ENCODE results near the gene PLSCR3.
A peak's percentile ranks its signal among the peaks of the same experiment; 100 is the strongest.

PLSCR3 gene

DNA sequence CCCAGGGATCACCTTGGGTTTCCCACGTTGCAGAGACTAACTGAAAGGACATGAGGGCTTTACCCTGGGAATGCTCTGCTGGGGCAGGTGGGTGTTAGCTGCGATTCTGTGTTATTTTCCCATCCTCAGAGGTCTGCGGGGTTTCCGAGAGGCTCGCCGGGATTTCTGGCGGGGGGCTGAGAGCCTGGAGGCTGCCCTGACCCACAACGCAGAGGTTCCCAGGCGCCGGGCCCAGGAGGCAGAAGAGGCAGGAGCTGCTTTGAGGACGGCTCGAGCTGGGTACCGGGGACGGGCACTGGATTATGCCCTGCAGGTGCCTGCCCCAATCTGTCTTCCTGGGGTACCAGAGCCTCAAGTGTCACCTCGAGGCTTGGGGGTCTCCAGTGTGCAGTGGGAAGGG is 51.1 kb downstream of the PLSCR3 start:
- Histone ChIP-seq H3K27me3 (ENCODE audit: control insufficient read depth in 5 of 5, insufficient read depth in 4 of 5, low read length in 5 of 5) (peaks cover 0 to 10% (median 8%) of the 10 kb centered on the region in 5 donors), H3K9me3 (ENCODE audit: control insufficient read depth in 5 of 5, low read length in 5 of 5) (no peaks in the 10 kb centered on the region), H3K27ac (ENCODE audit: low read depth, low read length) (no peak overlapping the region), H3K4me3 (ENCODE audit: low read depth in 1 of 5, low read length in 5 of 5) (no peak overlapping the region), H3K36me3 (ENCODE audit: control insufficient read depth in 5 of 5, insufficient read depth in 5 of 5, low read length in 5 of 5) (no peaks in the 10 kb centered on the region), H3K9ac (ENCODE audit: low read length in 5 of 5) (peak overlapping the region in 1 of 5 donors; percentile 68), H3K4me1 (ENCODE audit: control insufficient read depth in 5 of 5, insufficient read depth in 5 of 5, low read length in 5 of 5) (peaks cover 0 to 4% (median 0%) of the 10 kb centered on the region in 5 donors)

DNA sequence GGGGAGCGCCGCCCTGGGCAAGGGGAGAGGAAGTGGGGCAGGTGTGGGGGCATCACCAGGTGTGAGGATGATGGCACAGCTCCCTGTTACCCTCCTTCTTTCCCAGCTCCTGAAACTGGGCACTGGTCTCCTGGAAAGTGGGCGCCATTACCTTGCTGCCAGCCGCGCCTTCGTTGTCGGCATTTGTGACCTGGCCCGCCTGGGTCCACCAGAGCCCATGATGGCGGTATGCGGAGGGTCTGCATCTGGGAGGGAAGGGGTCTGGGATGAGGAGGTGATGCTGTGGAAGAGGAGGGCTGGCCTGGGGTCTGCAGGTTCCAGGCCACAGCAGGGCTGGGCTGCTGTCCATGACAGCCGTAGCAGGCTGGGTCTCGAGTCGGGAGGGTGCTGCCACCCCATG is 52.5 kb downstream of the PLSCR3 start:
- H3K9me3 ChIP-seq (ENCODE audit: control insufficient read depth in 5 of 5, low read length in 5 of 5) = no peaks in the 10 kb centered on the region
- H3K27ac ChIP-seq (ENCODE audit: low read depth, low read length) = no peak overlapping the region
- no peak overlapping the region for H3K4me3 ChIP-seq (ENCODE audit: low read depth in 1 of 5, low read length in 5 of 5)
- no peak overlapping the region for H3K9ac ChIP-seq (ENCODE audit: low read length in 5 of 5)
- H3K36me3 ChIP-seq (ENCODE audit: control insufficient read depth in 5 of 5, insufficient read depth in 5 of 5, low read length in 5 of 5) = no peaks in the 10 kb centered on the region
- peaks cover under 1 to 12% (median 11%) of the 10 kb centered on the region in 5 donors for H3K27me3 ChIP-seq (ENCODE audit: control insufficient read depth in 5 of 5, insufficient read depth in 4 of 5, low read length in 5 of 5)
- peaks cover 0 to 4% (median 0%) of the 10 kb centered on the region in 5 donors for H3K4me1 ChIP-seq (ENCODE audit: control insufficient read depth in 5 of 5, insufficient read depth in 5 of 5, low read length in 5 of 5)

DNA sequence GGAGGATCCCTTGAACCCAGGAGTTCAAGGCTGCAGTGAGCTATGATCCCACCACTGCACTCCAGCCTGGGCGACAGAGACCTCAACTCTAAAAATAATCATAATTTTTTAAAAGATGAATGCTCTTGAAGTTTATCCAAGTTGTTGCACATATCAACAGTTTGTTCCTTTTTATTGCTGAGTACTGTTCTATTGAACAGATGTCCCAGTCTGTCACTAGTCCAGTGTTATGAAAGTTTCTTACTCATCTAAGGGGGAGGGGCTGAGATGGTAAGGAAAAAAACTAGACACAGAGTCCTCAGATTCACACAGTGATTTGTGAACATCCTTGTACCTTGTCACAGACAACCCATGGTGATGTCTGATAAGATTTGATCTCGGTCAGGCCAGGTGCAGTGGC is 54.1 kb downstream of the PLSCR3 start:
- no peak overlapping the region for H3K27ac ChIP-seq (ENCODE audit: low read depth, low read length)
- H3K27me3 ChIP-seq (ENCODE audit: control insufficient read depth in 5 of 5, insufficient read depth in 4 of 5, low read length in 5 of 5) = peaks cover 16 to 24% (median 20%) of the 10 kb centered on the region in 5 donors
- H3K9ac ChIP-seq (ENCODE audit: low read length in 5 of 5) = no peak overlapping the region
- H3K36me3 ChIP-seq (ENCODE audit: control insufficient read depth in 5 of 5, insufficient read depth in 5 of 5, low read length in 5 of 5) = no peaks in the 10 kb centered on the region
- no peaks in the 10 kb centered on the region for H3K9me3 ChIP-seq (ENCODE audit: control insufficient read depth in 5 of 5, low read length in 5 of 5)
- H3K4me1 ChIP-seq (ENCODE audit: control insufficient read depth in 5 of 5, insufficient read depth in 5 of 5, low read length in 5 of 5) = peaks cover 0 to 4% (median 0%) of the 10 kb centered on the region in 5 donors
- H3K4me3 ChIP-seq (ENCODE audit: low read depth in 1 of 5, low read length in 5 of 5) = no peak overlapping the region
